GM12878 (cell line): ENCODE measurements around the gene CD86. TPM values are rescaled to one million over a fixed set of nuclear protein-coding genes. Genes with fewer than 3 reads are reported as not detected.

ENCODE experiments used
- BCLAF1 ChIP-seq: fragments of 450-650 bp; IDR thresholded peaks from 2 replicates; pipeline ENCODE4 v1.6.1; 2017; ENCODE audit warnings: antibody characterized with exemption, mild to moderate bottlenecking, moderate library complexity
- CBX3 ChIP-seq: fragments of 200-600 bp; sonication (generic); IDR thresholded peaks from 2 replicates; pipeline ENCODE4 v1.6.1; 2016; ENCODE audit warnings: low read depth, borderline replicate concordance
- CTCF ChIP-seq, 3 experiments: IDR thresholded peaks in 2 of 3; conservative IDR thresholded peaks in 1 of 3; 2 replicates each; pipeline ENCODE4 v1.5.1; 2011; ENCODE audit warnings: low read depth in 3 of 3, low read length in 3 of 3, mild to moderate bottlenecking in 3 of 3, control low read depth in 2 of 3, moderate library complexity in 2 of 3, inconsistent platforms in 1 of 3, mixed read lengths in 1 of 3; ENCODE audit not compliant: control insufficient read depth in 2 of 3, insufficient read depth in 1 of 3; ENCODE audit errors: extremely low read depth in 1 of 3
- EZH2 ChIP-seq: IDR thresholded peaks from 2 replicates; pipeline ENCODE4 v1.6.1; 2012; ENCODE audit warnings: low read depth, mild to moderate bottlenecking, control low read depth, inconsistent platforms, low read length, borderline replicate concordance; ENCODE audit not compliant: control insufficient read depth
- HSF1 ChIP-seq: fragments of 150-350 bp; IDR thresholded peaks from 2 replicates; pipeline ENCODE4 v1.6.1; 2014; ENCODE audit warnings: mild to moderate bottlenecking, low read depth, low read length
- JUND ChIP-seq: IDR thresholded peaks from 2 replicates; pipeline ENCODE4 v1.6.1; 2012; ENCODE audit warnings: low read depth, mild to moderate bottlenecking, low read length, improper control_type of control experiment, moderate library complexity
- NFYA ChIP-seq: IDR thresholded peaks from 2 replicates; pipeline ENCODE4 v1.6.1; 2011; ENCODE audit warnings: low read depth, mild to moderate bottlenecking, low read length, improper control_type of control experiment, borderline replicate concordance
- NRF1 ChIP-seq: conservative IDR thresholded peaks from 2 replicates; pipeline ENCODE4 v1.6.1; 2011; ENCODE audit warnings: mild to moderate bottlenecking, low read depth, low read length, improper control_type of control experiment
- PML ChIP-seq: IDR thresholded peaks from 2 replicates; pipeline ENCODE4 v1.6.1; 2012; ENCODE audit warnings: low read length, inconsistent platforms
- RFX5 ChIP-seq: IDR thresholded peaks from 2 replicates; pipeline ENCODE4 v1.6.1; 2011; ENCODE audit warnings: low read depth, low read length, improper control_type of control experiment
- SMAD1 ChIP-seq: fragments of 450-650 bp; IDR thresholded peaks from 2 replicates; pipeline ENCODE4 v1.6.1; 2018; ENCODE audit warnings: mild to moderate bottlenecking, low read depth; ENCODE audit not compliant: partially characterized antibody
- SRF ChIP-seq, 2 experiments: IDR thresholded peaks; 2 replicates each; pipeline ENCODE4 v1.6.1; 2011; ENCODE audit warnings: low read depth in 2 of 2, low read length in 2 of 2, mild to moderate bottlenecking in 1 of 2, moderate library complexity in 1 of 2
- ZNF687 ChIP-seq: fragments of 450-650 bp; IDR thresholded peaks from 2 replicates; pipeline ENCODE4 v1.6.1; 2017; ENCODE audit warnings: mild to moderate bottlenecking, moderate library complexity
- polyA plus RNA-seq, 11 experiments: library from polyadenylated mRNA; depleted of rRNA in 4 of 11; unstranded in 6 of 11; stranded (reverse) in 5 of 11; fragments of >200 nt; fragmentation: Nextera tagmentation in 4 of 11; fragmentation: Illumina TruSeq in 1 of 11; extraction: Ambion mirVana in 4 of 11; extraction: Trizol in 1 of 11; gene quantifications; 1 replicate in 1 of 11; 2 replicates in 10 of 11; pipeline versions ENCODE4 v1.2.1 to v1.2.3, GENCODE V29; 2011 to 2016; ENCODE audit warnings: inconsistent platforms in 2 of 11, missing spikeins in 2 of 11, low read depth in 1 of 11
- total RNA-seq, 4 experiments: library from RNA; depleted of rRNA in 3 of 4; stranded (reverse); fragments of >200 nt in 3 of 4; fragmentation: Illumina TruSeq in 1 of 4; extraction: Trizol in 1 of 4; gene quantifications; 2 replicates each; pipeline versions ENCODE4 v1.2.1 to v1.2.3, GENCODE V29; 2013 to 2021
- TF ChIP-seq, protein P1 (sequence below): IDR thresholded peaks from 2 replicates; pipeline ENCODE4 v1.6.1; 2012; ENCODE audit warnings: low read length, inconsistent platforms

CD86 gene
- total and polyA plus RNA-seq, 10 of the 15 experiments (the other 5 are each of a cell fraction or from before 2014, with no cell fraction given) = 40.9 to 100 (median 55.5) TPM

- no peak for TF ChIP-seq BCLAF1
- 0 out of 6 replicates have a peak, but pooled peaks of 1 of the 3 experiments have one; percentile 2 for TF ChIP-seq CTCF (IDR thresholded peaks at IDR 0.05 in 2 of 3, conservative IDR thresholded peaks at IDR 0.05 in 1 of 3; ENCODE audit: control insufficient read depth in 2 of 3, extremely low read depth in 1 of 3, insufficient read depth in 1 of 3, low read depth in 3 of 3, low read length in 3 of 3)
- no peak for TF ChIP-seq HSF1
- peak; percentile 79 for TF ChIP-seq ZNF687
- no peak for TF ChIP-seq SMAD1
- TF ChIP-seq RFX5 = no peak
- TF ChIP-seq, protein P1, sequence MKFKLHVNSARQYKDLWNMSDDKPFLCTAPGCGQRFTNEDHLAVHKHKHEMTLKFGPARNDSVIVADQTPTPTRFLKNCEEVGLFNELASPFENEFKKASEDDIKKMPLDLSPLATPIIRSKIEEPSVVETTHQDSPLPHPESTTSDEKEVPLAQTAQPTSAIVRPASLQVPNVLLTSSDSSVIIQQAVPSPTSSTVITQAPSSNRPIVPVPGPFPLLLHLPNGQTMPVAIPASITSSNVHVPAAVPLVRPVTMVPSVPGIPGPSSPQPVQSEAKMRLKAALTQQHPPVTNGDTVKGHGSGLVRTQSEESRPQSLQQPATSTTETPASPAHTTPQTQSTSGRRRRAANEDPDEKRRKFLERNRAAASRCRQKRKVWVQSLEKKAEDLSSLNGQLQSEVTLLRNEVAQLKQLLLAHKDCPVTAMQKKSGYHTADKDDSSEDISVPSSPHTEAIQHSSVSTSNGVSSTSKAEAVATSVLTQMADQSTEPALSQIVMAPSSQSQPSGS = no peak; the same call in 1 of the 2 replicates
- no peak for TF ChIP-seq JUND
- TF ChIP-seq CBX3 = no peak
- no peak for TF ChIP-seq NRF1
- TF ChIP-seq EZH2 = no peak
- TF ChIP-seq PML = no peak
- TF ChIP-seq SRF (IDR thresholded peaks at IDR 0.05; ENCODE audit: low read depth in 2 of 2, low read length in 2 of 2) = no peak
- no peak for TF ChIP-seq NFYA
These were observed 22.4 kb downstream of the CD86 start (continued) for GRCh38 chr3:122077293-122078234.
